ENCODE data around the gene TRABD.

- no peak for TF ChIP-seq CTCF (IDR thresholded peaks at IDR 0.05; ENCODE audit: low read length)
- no peak for TF ChIP-seq EZH2 (IDR thresholded peaks at IDR 0.05; ENCODE audit: borderline replicate concordance, low read length)
Measured at GRCh38 chr22:50143096-50143495, 42.6 kb upstream of the TRABD start.
